ENCODE results near the gene SLC17A9.

- TF ChIP-seq EZH2phosphoT487 (IDR thresholded peaks at IDR 0.05; ENCODE audit: insufficient read depth, low read depth), result no peak
- no peak for TF ChIP-seq EZH2 (IDR thresholded peaks at IDR 0.05; ENCODE audit: insufficient read depth, poor library complexity, severe bottlenecking)
These were observed 28.7 kb upstream of the SLC17A9 start for GRCh38 chr20:62923669-62924441.
